ENCODE measurements around the gene SMC1B.

DNA sequence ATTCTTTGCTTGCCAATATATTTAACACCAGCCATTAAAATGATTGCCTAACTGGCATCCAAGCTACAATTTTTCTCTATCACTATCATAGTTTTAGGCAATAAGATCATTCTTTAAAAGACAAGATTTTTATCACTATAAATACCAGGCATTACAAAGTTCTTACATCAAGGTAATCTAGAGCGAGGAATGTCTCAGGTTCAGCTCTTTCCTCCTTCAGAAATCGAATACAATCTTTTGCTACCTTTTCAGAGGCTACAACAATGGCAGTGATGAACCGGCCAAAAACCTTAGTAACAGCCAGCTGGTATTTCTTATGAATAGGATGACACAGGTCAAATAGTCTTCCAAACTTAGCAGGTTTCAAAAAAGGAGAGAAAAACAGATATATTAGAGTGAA lies 23.9 kb downstream of the SMC1B start:
- TF ChIP-seq, protein P1, sequence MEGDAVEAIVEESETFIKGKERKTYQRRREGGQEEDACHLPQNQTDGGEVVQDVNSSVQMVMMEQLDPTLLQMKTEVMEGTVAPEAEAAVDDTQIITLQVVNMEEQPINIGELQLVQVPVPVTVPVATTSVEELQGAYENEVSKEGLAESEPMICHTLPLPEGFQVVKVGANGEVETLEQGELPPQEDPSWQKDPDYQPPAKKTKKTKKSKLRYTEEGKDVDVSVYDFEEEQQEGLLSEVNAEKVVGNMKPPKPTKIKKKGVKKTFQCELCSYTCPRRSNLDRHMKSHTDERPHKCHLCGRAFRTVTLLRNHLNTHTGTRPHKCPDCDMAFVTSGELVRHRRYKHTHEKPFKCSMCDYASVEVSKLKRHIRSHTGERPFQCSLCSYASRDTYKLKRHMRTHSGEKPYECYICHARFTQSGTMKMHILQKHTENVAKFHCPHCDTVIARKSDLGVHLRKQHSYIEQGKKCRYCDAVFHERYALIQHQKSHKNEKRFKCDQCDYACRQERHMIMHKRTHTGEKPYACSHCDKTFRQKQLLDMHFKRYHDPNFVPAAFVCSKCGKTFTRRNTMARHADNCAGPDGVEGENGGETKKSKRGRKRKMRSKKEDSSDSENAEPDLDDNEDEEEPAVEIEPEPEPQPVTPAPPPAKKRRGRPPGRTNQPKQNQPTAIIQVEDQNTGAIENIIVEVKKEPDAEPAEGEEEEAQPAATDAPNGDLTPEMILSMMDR (IDR thresholded peaks at IDR 0.05; ENCODE audit: low read depth, low read length, missing input control) = no peak
- TF ChIP-seq, protein P2, sequence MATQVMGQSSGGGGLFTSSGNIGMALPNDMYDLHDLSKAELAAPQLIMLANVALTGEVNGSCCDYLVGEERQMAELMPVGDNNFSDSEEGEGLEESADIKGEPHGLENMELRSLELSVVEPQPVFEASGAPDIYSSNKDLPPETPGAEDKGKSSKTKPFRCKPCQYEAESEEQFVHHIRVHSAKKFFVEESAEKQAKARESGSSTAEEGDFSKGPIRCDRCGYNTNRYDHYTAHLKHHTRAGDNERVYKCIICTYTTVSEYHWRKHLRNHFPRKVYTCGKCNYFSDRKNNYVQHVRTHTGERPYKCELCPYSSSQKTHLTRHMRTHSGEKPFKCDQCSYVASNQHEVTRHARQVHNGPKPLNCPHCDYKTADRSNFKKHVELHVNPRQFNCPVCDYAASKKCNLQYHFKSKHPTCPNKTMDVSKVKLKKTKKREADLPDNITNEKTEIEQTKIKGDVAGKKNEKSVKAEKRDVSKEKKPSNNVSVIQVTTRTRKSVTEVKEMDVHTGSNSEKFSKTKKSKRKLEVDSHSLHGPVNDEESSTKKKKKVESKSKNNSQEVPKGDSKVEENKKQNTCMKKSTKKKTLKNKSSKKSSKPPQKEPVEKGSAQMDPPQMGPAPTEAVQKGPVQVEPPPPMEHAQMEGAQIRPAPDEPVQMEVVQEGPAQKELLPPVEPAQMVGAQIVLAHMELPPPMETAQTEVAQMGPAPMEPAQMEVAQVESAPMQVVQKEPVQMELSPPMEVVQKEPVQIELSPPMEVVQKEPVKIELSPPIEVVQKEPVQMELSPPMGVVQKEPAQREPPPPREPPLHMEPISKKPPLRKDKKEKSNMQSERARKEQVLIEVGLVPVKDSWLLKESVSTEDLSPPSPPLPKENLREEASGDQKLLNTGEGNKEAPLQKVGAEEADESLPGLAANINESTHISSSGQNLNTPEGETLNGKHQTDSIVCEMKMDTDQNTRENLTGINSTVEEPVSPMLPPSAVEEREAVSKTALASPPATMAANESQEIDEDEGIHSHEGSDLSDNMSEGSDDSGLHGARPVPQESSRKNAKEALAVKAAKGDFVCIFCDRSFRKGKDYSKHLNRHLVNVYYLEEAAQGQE (IDR thresholded peaks at IDR 0.05) = no peak
- TF ChIP-seq, protein P3, sequence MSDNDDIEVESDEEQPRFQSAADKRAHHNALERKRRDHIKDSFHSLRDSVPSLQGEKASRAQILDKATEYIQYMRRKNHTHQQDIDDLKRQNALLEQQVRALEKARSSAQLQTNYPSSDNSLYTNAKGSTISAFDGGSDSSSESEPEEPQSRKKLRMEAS (IDR thresholded peaks at IDR 0.05) = no peak
- TF ChIP-seq GABPA (IDR thresholded peaks at IDR 0.05 in 1 of 2, conservative IDR thresholded peaks at IDR 0.05 in 1 of 2) (no peak), RAD21 (IDR thresholded peaks at IDR 0.05) (no peak), EGR1 (IDR thresholded peaks at IDR 0.05; ENCODE audit: low read depth in 2 of 2) (no peak), JUND (IDR thresholded peaks at IDR 0.05) (no peak), RXRA (IDR thresholded peaks at IDR 0.05) (no peak), TAF1 (conservative IDR thresholded peaks at IDR 0.05) (no peak), SP1 (IDR thresholded peaks at IDR 0.05) (no peak), HNF4G (IDR thresholded peaks at IDR 0.05) (no peak)
- TF ChIP-seq, protein P4, sequence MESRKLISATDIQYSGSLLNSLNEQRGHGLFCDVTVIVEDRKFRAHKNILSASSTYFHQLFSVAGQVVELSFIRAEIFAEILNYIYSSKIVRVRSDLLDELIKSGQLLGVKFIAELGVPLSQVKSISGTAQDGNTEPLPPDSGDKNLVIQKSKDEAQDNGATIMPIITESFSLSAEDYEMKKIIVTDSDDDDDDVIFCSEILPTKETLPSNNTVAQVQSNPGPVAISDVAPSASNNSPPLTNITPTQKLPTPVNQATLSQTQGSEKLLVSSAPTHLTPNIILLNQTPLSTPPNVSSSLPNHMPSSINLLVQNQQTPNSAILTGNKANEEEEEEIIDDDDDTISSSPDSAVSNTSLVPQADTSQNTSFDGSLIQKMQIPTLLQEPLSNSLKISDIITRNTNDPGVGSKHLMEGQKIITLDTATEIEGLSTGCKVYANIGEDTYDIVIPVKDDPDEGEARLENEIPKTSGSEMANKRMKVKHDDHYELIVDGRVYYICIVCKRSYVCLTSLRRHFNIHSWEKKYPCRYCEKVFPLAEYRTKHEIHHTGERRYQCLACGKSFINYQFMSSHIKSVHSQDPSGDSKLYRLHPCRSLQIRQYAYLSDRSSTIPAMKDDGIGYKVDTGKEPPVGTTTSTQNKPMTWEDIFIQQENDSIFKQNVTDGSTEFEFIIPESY (IDR thresholded peaks at IDR 0.05) = no peak
- TF ChIP-seq, protein P5, sequence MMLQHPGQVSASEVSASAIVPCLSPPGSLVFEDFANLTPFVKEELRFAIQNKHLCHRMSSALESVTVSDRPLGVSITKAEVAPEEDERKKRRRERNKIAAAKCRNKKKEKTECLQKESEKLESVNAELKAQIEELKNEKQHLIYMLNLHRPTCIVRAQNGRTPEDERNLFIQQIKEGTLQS (IDR thresholded peaks at IDR 0.05) = no peak
